K562 treated with DMSO at 1 percent for 48 hours (cell line): ENCODE results near the gene HDC. TPM values are rescaled to one million over a fixed set of nuclear protein-coding genes. Genes with fewer than 3 reads are reported as not detected.

ENCODE experiments used
- total RNA-seq: library from RNA; unstranded; fragments of 300-600 nt; gene quantifications from 2 replicates; pipeline ENCODE4 v1.2.3, GENCODE V29; 2022; ENCODE audit warnings: low replicate concordance; ENCODE audit errors: extremely low read depth

HDC gene
- not detected in 2 replicates for total RNA-seq

GRCh38 chr15:50265620-50266019 is at the start of gene HDC:
Gene HDC (minus strand): TSS chr15:50265726. CDS start chr15:50265623, 103 bp downstream.

Other genes starting within 250 kb of the HDC start
- gene ATP8B4, start 146.5 kb downstream of the HDC start, total RNA-seq = not detected in 2 replicates
- not detected in 2 replicates for gene SLC27A2, start 83.5 kb downstream of the HDC start, total RNA-seq
- gene GABPB1, start 89.5 kb upstream of the HDC start, total RNA-seq = not detected in 2 replicates
- gene USP8, start 158.7 kb upstream of the HDC start, total RNA-seq = not detected in 2 replicates